Superior temporal gyrus (tissue), 1 donor: ENCODE results near the gene STRADA.

ENCODE experiments used
- DNase-seq: peaks from one replicate; pipeline ENCODE4 v3.0.0-alpha.2; 2016; ENCODE audit errors: extremely low spot score

STRADA gene

GRCh38 chr17:63701868-63702720, 39.5 kb downstream of the STRADA start:
- no peak for DNase-seq

GRCh38 chr17:63701456-63701820, 40.2 kb downstream of the STRADA start:
- DNase-seq = no peak

DNA sequence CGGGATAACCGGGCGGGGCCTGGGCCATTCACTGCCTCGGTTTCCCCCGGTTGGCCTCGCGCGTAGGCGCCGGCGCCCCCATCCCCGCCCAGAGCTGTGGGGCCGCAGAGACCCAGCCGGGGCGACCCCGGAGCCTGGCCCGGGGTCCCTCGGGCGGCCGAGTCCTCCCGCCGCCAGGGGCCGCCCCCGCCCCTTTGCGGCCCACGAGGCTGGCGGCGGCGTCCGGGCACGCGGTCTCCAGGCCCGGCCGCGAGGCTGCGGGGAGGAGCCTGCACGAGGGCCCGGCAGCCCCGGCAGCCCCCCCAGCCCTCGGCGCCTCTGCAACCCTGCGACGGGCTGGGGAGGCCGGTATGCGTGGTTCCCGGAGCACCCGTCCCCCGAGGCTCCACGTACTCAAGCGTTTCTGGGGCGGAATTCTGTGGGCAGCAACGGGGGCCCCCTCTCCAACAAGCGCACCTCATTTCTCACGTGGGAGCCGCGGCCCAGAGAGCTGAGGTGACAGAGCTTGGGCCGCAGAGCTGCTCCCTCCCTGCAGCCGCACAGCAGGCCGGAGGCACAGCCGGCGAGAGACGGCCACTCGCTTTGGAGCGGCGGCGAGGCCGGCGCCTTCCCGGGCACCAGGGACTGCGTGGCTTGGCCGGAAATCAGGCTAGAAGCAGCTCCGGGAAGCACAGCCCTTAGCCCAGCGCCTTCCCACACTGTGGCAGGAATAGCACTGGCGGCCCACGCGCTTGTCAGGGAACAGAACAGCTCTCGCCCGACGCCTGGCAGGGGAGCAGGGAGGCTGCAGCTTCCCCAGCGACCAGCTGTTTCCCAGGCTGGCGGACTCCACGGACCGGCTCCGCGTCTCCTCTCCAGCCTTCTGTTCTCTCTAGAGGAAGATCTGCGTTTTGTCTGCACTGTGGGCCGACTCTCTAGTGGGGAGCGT, 40.8 kb downstream of the STRADA start:
- peak; percentile 66 for DNase-seq

DNA sequence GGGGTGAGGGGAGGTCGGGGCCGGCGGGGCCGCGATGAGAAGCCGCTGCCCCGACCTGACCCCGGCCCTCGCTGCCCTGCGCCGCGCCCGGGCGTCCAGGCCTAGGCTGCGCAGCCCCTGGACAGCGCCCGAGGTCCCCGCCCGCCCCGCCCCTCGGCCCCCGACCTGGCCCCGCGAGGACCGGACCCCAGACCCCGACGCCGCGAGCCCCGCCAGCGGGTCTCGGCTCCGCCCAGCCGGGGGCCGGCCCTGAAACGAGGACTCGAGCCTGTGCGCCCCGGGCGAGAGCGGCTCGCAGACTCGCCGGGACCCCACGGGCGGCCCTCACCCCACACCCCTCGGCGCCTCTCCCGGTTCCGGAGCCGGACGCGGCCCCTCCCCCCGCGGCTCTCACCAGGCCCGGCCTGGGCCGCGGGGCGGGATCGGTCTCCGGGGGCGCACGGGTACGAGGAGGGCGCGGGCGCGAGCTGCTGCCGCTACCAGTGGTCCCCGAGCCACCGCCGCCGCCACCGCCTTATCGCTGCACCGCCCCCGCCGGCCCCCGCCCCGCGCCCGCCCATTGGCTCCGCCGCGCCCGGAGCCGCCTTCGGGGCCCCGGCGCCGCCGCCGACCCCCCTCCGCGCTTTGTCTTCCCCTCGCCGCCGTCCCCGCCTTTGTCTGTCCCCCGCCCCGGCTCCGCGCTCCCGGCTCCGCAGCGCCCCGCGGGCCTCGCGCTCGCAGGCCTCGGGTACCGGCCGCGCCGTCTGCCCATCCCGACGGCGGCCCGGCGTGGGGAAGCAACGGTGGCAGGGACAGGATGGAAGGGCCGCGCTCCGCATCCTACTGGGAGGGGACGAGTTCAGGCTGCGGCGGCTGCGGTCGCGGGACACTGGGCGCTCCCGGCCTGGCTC, 41.7 kb downstream of the STRADA start, which contains the start of gene LIMD2:
Gene LIMD2, minus strand, starts transcription at position 488 of the 890 bp plus-strand sequence. CDS start 827 bp downstream, outside the sequence.
- no peak for DNase-seq

DNA sequence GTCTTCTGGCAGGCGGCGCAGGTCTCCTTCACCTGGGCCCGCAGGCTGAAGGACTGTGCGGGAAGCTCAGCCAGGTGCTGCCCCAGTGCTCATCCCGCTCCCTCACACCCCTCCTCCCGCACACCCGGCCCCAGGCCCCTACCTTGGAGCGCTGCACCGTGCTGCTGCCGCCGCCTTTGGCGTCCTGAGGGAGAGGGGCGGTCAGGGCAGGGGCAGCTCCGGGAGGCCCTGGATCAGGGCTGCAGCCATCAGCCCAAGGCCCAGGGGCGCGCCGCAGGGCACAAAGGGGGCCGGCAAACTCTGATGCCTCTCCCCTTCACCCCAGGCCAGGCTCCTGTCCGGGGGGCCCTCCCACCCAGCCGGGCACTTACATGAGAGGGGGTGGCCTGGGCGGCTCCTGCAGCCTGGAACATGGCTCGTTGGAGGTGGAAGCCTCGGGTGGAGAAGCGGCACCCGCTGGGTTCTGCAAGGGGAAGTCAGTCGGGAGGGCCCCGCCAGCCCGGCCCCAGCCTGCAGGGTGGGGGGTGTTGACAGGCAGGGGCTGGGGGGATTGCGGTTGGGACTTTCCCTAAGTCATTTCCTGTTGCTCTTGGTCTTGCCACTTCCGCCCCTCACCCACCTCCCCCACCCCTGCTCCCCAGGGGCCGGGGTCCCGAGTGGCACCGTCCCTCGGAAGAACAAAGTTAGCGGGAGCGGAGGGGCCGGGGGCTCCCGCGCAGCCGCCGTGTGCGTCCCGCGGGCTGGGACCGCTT, 42.5 kb downstream of the STRADA start:
- no peak for DNase-seq

DNA sequence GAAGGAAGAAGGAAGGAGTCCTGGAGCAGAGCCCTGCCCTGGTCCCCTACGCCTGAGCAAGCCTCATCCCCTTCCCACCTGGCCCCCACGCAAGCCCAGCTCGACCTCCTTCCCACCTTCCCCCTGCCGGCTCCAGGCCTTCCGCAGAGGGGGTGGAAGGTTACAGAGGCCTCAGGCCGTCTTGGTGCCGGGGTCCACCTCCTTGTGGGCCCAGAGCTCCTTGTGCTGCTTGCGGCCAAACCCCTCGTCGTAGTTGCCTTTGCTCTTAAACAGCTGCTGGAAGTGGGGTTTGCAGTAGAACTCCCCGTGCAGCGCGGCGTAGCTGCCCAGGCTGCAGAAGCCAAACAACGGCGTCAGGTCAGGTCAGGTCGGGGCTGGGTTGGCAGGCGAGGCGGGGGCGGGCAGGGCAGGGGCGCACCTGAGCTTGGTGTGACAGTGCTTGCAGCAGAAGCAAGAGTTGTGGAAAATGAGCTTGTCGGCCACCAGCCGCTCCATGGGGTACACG, 43.2 kb downstream of the STRADA start:
- no peak for DNase-seq

DNA sequence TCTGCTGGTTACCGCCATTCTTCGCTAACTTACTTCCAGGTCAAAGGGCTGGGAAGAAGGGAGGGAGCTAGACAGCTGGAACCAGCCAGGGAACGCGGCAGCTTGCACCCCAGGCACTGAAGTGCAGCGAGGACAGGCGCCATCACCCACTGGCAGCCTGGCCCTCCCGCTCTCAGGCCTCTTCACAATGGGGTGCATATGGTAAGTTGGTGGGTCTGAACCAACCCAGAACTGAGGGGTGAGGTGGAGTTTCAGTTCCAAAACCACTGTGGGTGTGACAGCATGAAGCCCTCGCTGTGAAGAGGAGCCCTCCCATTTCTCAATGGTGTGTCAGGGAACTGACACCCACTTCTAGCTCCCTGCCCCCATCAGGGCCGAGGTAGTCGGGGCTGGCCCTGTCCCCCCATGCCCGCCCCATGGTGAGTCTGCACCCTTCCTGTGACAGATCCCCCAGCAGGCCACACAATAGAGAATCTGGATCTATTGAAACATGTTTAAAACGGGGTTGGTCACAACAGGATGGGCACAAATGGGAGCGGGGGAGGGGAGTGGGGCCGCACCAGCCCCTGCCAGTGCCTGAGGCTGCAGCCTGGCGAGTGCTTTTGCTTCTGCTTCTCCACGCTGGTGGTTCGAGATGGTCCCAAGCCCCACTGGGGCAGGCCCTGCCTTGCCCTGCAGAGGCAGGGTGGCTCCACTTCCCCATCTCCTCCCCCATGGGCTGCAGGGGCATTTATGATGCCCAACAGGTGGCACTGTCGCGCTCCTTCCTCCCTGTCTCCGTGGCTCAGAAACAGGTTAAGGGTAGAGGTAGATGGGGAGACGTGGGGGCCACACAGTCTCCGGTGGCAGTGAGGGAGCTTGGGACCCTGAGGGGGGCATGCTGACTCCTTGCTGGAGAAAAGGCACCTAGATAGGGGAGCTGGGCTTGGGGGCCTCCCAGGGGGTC, 44.0 kb downstream of the STRADA start:
- no peak for DNase-seq

- DNase-seq = no peak
These were observed 45.1 kb downstream of the STRADA start for GRCh38 chr17:63696381-63696961.

GRCh38 chr17:63695889-63696288, 45.7 kb downstream of the STRADA start:
- no peak for DNase-seq

DNA sequence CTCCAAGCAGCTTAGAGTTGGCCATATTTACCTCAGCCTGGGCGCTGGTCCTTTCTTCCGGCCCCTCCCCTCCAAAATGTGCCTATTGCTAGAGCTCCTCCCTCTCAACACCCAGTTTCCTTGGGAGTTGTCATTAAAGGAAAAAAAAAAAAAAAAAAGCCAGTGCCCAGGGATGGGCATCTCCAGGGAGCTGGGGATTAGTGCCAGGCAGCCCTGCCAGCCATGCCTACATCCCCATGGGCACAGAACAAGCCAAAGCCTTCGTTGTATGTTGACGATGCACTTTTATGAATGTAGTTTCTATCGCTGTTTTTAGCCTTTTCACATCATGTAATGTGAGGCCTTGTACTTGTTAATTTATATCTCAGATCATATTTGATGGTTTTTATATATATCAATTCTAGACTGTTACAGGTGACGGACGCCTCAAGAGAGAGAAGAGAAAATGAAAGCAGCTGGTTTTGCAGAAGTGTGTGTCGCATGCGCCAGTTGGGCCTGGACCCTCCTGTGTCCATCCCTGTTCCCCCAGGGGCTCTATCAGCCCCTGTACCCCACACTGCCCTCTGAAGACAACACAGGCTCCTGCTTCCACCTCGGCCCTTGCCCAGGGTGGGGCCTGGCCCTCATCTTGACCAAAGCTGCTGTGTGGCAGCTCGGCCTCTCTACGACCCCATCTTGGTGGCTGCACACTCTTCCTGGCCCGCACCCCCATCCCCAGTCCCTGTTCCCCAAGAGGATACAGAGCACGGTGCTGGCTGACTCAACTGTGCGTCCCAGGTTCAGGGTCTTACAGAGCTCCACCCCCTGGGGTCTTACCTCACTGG, 46.4 kb downstream of the STRADA start:
- peak; percentile 34 for DNase-seq

- DNase-seq = no peak
These were observed 47.2 kb downstream of the STRADA start for GRCh38 chr17:63694229-63694949.

GRCh38 chr17:63693411-63694113, 48.0 kb downstream of the STRADA start:
- no peak for DNase-seq

DNA sequence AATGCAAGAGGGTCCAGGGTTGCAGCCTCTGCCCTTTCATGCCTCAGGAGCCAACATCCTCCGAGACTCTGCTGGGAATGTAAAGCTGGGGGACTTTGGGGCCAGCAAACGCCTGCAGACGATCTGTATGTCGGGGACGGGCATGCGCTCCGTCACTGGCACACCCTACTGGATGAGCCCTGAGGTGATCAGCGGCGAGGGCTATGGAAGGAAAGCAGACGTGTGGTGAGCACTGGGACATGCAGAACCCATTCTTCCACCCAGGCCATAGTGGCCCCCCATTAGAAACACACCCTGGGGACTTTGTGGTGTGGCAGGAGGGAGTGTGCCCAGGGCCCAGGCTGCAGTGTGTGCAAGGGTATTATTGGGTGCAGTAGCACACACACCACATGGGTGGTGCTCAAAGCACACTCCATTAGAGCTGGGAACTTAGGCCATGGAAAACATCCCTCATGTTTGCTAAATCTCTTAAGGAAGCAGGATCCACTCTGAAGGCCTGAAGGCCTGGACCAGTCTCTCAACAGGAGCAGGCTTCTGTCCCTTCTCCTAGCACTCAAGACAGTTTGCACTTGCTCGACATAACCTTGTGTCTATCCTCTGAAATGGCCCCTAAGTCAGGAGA, 49.3 kb downstream of the STRADA start:
- no peak for DNase-seq

DNA sequence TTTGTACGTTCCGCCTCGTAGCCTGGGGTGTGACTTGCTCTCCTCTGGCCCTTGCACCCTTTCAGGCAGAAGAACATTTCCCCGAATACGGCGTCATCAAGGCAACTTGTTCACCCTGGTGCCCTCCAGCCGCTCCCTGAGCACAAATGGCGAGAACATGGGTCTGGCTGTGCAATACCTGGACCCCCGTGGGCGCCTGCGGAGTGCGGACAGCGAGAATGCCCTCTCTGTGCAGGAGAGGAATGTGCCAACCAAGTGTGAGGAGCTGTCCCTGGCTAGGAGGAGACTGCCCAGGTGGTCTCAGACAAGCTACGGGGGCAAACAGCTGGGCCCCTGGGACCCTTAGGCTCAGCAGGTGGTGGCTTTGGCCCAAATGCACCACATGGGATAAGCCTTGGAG, 52.1 kb downstream of the STRADA start:
- no peak for DNase-seq

GRCh38 chr17:63688396-63689020, 53.1 kb downstream of the STRADA start:
- DNase-seq = no peak

- no peak for DNase-seq
These were observed 55.4 kb downstream of the STRADA start for GRCh38 chr17:63686138-63686685.
